HG03103 (cell line): Measurements from ENCODE around the gene STRN3.
"Not testable (repeated sequence)": the region's sequence is repeated elsewhere in the genome, so short reads cannot be mapped to it uniquely, and the experiment has no call there.

ENCODE experiments used
- ATAC-seq: cut with Tn5 transposase; IDR thresholded peaks from one replicate; pipeline ENCODE4 v1.9.1; 2021; ENCODE audit warnings: low read depth; ENCODE audit not compliant: unreplicated experiment

The STRN3 gene

GRCh38 chr14:31003284-31003683 lies 22.9 kb downstream of the STRN3 start:
- no peak for ATAC-seq

GRCh38 chr14:31001339-31001658 lies 24.9 kb downstream of the STRN3 start:
- no peak for ATAC-seq

- no peak for ATAC-seq
These were observed 25.4 kb downstream of the STRN3 start for GRCh38 chr14:31000629-31001338.

GRCh38 chr14:30999038-30999773 lies 27.0 kb downstream of the STRN3 start:
- no peak for ATAC-seq

GRCh38 chr14:30998100-30998706 lies 28.0 kb downstream of the STRN3 start:
- no peak for ATAC-seq

- ATAC-seq, result no peak
These were observed 29.1 kb downstream of the STRN3 start for GRCh38 chr14:30996892-30997659.

GRCh38 chr14:30995689-30996088 lies 30.5 kb downstream of the STRN3 start:
- ATAC-seq, result no peak

- ATAC-seq, result no peak
These were observed 31.2 kb downstream of the STRN3 start for GRCh38 chr14:30994681-30995620.

GRCh38 chr14:30993071-30993470 lies 33.1 kb downstream of the STRN3 start:
- ATAC-seq, result no peak

- ATAC-seq, result no peak
These were observed 34.8 kb downstream of the STRN3 start for GRCh38 chr14:30991408-30991807.

- no peak for ATAC-seq
These were observed 35.4 kb downstream of the STRN3 start for GRCh38 chr14:30990770-30991169.

GRCh38 chr14:30988509-30988908 lies 37.7 kb downstream of the STRN3 start:
- ATAC-seq, result no peak

GRCh38 chr14:30985796-30986195 lies 40.4 kb downstream of the STRN3 start:
- no peak for ATAC-seq

GRCh38 chr14:30983858-30984257 lies 42.3 kb downstream of the STRN3 start:
- no peak for ATAC-seq

GRCh38 chr14:30982533-30982932 lies 43.6 kb downstream of the STRN3 start:
- ATAC-seq, result no peak

GRCh38 chr14:30980980-30981379 lies 45.2 kb downstream of the STRN3 start:
- no peak for ATAC-seq

- ATAC-seq, result not testable (repeated sequence)
These were observed 46.0 kb downstream of the STRN3 start for GRCh38 chr14:30980106-30980704.

GRCh38 chr14:30977752-30978151 lies 48.4 kb downstream of the STRN3 start:
- no peak for ATAC-seq

GRCh38 chr14:30974628-30975027 lies 51.6 kb downstream of the STRN3 start:
- no peak for ATAC-seq
